ENCODE results near the gene DIDO1. TPM values are rescaled to one million over a fixed set of nuclear protein-coding genes. Genes with fewer than 3 reads are reported as not detected.
A peak's percentile ranks its signal among the peaks of the same experiment; 100 is the strongest.

The DIDO1 gene
- total and polyA plus RNA-seq, 9 of the 15 experiments (the other 6 are each of a cell fraction or from before 2014, with no cell fraction given), result 4.4 to 46.8 (median 31.2) TPM

GRCh38 chr20:62875419-62876361 lies 50.6 kb downstream of the DIDO1 start (continued):
- TF ChIP-seq CBFA2T3 (IDR thresholded peaks at IDR 0.05) (peak; percentile 36; the same call in 1 of the 2 replicates), ZNF224 (CRISPR knock-in tag; IDR thresholded peaks at IDR 0.05) (no peak), FOXK1 (CRISPR knock-in tag; IDR thresholded peaks at IDR 0.05; ENCODE audit: borderline replicate concordance) (no peak), POLR2B (IDR thresholded peaks at IDR 0.05; ENCODE audit: low read depth, partially characterized antibody) (no peak), PHF8 (IDR thresholded peaks at IDR 0.05; ENCODE audit: borderline replicate concordance, low read length) (peak; percentile 32; the same call in 1 of the 2 replicates), TEAD1 (CRISPR knock-in tag; IDR thresholded peaks at IDR 0.05) (peak in 1 of 2 experiments; percentile 45; a peak in 1 of 4 replicates), HMG20A (CRISPR knock-in tag; conservative IDR thresholded peaks at IDR 0.05) (no peak), ZFX (CRISPR knock-in tag; IDR thresholded peaks at IDR 0.05) (peak; percentile 51; the same call in 1 of the 2 replicates), MECOM (CRISPR knock-in tag; IDR thresholded peaks at IDR 0.05) (no peak), TCF7 (IDR thresholded peaks at IDR 0.05; ENCODE audit: borderline replicate concordance) (no peak)

- Histone ChIP-seq H3K79me2 (ENCODE audit: control insufficient read depth, insufficient read depth, low read length) (no peaks in the 10 kb centered on the region), H3K4me3 (no peak overlapping the region), H2AFZ (ENCODE audit: low read depth, low read length) (peak overlapping the region; percentile 78), H3K36me3 (ENCODE audit: control insufficient read depth, insufficient read depth, low read length) (peaks cover 5% of the 10 kb centered on the region; the same call in 1 of the 3 replicates), H4K20me1 (replicated peaks; ENCODE audit: control insufficient read depth, insufficient read depth, low read length) (no peaks in the 10 kb centered on the region), H3K27me3 (ENCODE audit: control insufficient read depth in 2 of 2, insufficient read depth in 2 of 2, low read length in 2 of 2) (no peaks in the 10 kb centered on the region), H3K4me2 (ENCODE audit: insufficient read depth, low read length) (peak overlapping the region; percentile 70), H3K9ac (ENCODE audit: insufficient read depth in 1 of 2, low read depth in 2 of 2, low read length in 2 of 2) (peak overlapping the region in 1 of 2 experiments; percentile 76; a peak in 3 of 4 replicates), H3K9me1 (ENCODE audit: control insufficient read depth, insufficient read depth, low read length) (no peaks in the 10 kb centered on the region), H3K4me1 (replicated peaks in 1 of 2; ENCODE audit: control insufficient read depth in 2 of 2, insufficient read depth in 2 of 2, low read length in 2 of 2) (peaks cover 24 to 56% of the 10 kb centered on the region in 2 experiments), H3K9me3 (replicated peaks; ENCODE audit: control insufficient read depth, insufficient read depth, low read depth, low read length) (no peaks in the 10 kb centered on the region), H3K27ac (ENCODE audit: extremely low read depth, low read depth, low read length) (peak overlapping the region; percentile 98)
- DNase-seq (ENCODE audit: extremely low read depth in 1 of 4, low spot score in 3 of 4), result peak in 2 of 4 experiments; percentile 37 to 40
- ChIA-PET CTCF (ENCODE audit: low intra/inter-chr PET ratio) (interaction anchor here (1.2 kb wide), 1 partner anchor 133 kb away, joined by 3 read pairs; no protein-coding TSS in a partner anchor), POLR2A (interaction anchor here (0.6 to 3.0 kb wide), 15 partner anchors 9 to 511 kb away, joined by 3 to 16 read pairs (median 4); partner anchors contain the start of genes GID8 and TCFL5)
- intact Hi-C loops (cut with micrococcal nuclease), result loop anchor here (10.0 kb wide), 1 partner anchor 50 kb away; no protein-coding TSS in a partner anchor
- no TSS peak for BruUV-seq (replicated peaks)
- FAIRE-seq, result peak; percentile 23
- ATAC-seq, result no peak
- in situ Hi-C loops (cut with MboI), result no loop called here
- WGBS (ENCODE audit: insufficient coverage, low coverage, missing lambda C conversion rate), result 16% methylated on average over 7 of the region's 14 CpGs
- TF ChIP-seq, protein P1, sequence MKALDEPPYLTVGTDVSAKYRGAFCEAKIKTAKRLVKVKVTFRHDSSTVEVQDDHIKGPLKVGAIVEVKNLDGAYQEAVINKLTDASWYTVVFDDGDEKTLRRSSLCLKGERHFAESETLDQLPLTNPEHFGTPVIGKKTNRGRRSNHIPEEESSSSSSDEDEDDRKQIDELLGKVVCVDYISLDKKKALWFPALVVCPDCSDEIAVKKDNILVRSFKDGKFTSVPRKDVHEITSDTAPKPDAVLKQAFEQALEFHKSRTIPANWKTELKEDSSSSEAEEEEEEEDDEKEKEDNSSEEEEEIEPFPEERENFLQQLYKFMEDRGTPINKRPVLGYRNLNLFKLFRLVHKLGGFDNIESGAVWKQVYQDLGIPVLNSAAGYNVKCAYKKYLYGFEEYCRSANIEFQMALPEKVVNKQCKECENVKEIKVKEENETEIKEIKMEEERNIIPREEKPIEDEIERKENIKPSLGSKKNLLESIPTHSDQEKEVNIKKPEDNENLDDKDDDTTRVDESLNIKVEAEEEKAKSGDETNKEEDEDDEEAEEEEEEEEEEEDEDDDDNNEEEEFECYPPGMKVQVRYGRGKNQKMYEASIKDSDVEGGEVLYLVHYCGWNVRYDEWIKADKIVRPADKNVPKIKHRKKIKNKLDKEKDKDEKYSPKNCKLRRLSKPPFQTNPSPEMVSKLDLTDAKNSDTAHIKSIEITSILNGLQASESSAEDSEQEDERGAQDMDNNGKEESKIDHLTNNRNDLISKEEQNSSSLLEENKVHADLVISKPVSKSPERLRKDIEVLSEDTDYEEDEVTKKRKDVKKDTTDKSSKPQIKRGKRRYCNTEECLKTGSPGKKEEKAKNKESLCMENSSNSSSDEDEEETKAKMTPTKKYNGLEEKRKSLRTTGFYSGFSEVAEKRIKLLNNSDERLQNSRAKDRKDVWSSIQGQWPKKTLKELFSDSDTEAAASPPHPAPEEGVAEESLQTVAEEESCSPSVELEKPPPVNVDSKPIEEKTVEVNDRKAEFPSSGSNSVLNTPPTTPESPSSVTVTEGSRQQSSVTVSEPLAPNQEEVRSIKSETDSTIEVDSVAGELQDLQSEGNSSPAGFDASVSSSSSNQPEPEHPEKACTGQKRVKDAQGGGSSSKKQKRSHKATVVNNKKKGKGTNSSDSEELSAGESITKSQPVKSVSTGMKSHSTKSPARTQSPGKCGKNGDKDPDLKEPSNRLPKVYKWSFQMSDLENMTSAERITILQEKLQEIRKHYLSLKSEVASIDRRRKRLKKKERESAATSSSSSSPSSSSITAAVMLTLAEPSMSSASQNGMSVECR (CRISPR knock-in tag; IDR thresholded peaks at IDR 0.05), result 0 out of 2 replicates have a peak, but pooled peaks have one; percentile 24
- TF ChIP-seq, protein P2, sequence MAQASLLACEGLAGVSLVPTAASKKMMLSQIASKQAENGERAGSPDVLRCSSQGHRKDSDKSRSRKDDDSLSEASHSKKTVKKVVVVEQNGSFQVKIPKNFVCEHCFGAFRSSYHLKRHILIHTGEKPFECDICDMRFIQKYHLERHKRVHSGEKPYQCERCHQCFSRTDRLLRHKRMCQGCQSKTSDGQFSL (CRISPR knock-in tag; IDR thresholded peaks at IDR 0.05), result no peak
- TF ChIP-seq, protein P2 (tag; IDR thresholded peaks at IDR 0.05), result peak in 1 of 2 experiments; percentile 83; a peak in 1 of 4 replicates
- peak; percentile 16; the same call in 1 of the 2 replicates for TF ChIP-seq CBFA2T3 (IDR thresholded peaks at IDR 0.05)
These were observed 51.4 kb downstream of the DIDO1 start for GRCh38 chr20:62874964-62875344.

Measured in K562 (cell line).